Muscle of arm (tissue), 12 donors: ENCODE results near the gene EME1. TPM values are rescaled to one million over a fixed set of nuclear protein-coding genes. Genes with fewer than 3 reads are reported as not detected.
"Not testable (repeated sequence)": the region's sequence is repeated elsewhere in the genome, so short reads cannot be mapped to it uniquely, and the experiment has no call there.

ENCODE experiments used
- DNase-seq: peaks from one replicate; pipeline ENCODE4 v3.0.0-alpha.2; 2013
- polyA plus RNA-seq, 12 donors: library from polyadenylated mRNA; unstranded; fragments of 120-200 nt; gene quantifications; one replicate each; pipeline ENCODE4 v1.2.1, GENCODE V29; 2013; ENCODE audit not compliant: insufficient read length in 12 of 12

EME1 gene
- polyA plus RNA-seq, 12 donors = 3.4 to 23.2 (median 6.6) TPM; not detected in 1

DNA sequence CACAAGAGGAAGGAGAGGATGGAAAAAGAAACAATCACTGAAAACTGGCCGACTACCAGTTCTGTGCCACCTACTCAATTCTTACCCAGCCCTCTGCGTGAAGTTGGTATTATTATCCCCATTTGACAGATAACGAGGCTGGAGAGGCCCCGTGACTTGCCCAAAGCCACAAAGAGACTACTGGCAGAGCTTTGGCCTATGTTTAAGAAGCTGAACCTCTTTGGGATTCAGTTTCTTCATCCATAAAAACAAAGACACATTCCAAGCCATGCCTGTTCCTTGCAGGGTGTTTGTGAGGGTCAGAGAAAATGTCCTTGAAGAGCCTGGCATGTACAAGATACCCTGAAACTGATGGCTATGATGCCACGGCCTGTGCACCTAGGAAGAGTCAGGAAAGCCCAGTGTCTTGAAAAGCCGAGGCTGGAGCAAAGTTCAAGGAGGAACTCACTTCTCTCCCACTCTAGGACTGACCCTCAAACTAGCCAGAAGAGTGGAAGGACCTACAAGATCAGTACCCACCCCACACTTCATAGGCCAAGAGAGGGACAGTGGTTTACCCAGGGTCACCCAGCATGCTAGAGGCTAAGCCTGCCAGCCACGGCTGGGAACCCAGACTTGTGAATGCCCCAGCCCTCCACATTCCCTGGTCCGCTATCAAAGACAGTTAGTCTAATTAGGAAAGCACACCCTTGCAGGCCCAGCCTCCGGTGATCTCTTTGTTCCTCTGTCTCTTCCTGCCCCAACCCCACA, 51.4 kb downstream of the EME1 start:
- no peak for DNase-seq

- DNase-seq = no peak
These were observed 52.1 kb downstream of the EME1 start for GRCh38 chr17:50424996-50425681.

DNA sequence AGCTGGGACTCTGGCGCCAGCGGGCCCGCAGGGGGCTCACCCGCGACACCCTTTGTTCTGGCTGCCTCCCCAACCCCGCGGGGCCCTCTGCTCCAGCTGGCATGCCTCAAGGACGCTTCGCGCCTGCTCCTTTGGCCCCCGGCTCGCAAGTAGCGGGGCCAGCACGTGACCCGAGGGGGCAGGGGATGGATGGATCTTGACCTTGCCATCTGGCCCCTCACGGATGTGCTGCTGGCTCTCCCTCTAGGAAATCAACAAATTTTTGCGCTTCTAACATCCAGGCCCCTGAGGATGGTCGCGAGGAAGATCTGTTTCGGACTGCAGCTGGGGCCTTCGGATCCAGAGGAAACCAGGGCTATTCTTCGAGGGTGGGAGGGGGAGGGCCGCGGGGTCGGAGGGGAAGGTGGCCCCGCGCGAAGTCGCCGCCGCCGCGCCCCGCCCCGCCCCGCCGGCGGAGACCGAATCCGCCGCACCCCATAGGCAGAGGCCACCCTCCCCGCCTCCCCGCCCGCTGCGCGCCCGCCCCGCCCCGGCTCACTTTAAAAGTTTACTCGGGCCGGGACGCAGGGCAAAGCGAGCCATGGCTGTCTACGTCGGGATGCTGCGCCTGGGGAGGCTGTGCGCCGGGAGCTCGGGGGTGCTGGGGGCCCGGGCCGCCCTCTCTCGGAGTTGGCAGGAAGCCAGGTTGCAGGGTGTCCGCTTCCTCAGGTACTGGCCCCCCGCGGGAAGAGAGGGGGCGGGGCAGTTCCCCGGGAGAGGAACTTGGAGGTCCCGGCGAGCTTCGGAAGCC, 52.8 kb downstream of the EME1 start, which contains the start of gene ACSF2:
Gene ACSF2, plus strand, starts transcription at position 537 of the 790 bp plus-strand sequence. Its CDS starts 44 bp downstream, at position 581.
- DNase-seq = no peak

GRCh38 chr17:50426472-50426782, 53.4 kb downstream of the EME1 start:
- DNase-seq = no peak

- no peak for DNase-seq
These were observed 54.1 kb downstream of the EME1 start for GRCh38 chr17:50426814-50427787.

- DNase-seq = not testable (repeated sequence)
These were observed 55.1 kb downstream of the EME1 start for GRCh38 chr17:50428126-50428525.

DNA sequence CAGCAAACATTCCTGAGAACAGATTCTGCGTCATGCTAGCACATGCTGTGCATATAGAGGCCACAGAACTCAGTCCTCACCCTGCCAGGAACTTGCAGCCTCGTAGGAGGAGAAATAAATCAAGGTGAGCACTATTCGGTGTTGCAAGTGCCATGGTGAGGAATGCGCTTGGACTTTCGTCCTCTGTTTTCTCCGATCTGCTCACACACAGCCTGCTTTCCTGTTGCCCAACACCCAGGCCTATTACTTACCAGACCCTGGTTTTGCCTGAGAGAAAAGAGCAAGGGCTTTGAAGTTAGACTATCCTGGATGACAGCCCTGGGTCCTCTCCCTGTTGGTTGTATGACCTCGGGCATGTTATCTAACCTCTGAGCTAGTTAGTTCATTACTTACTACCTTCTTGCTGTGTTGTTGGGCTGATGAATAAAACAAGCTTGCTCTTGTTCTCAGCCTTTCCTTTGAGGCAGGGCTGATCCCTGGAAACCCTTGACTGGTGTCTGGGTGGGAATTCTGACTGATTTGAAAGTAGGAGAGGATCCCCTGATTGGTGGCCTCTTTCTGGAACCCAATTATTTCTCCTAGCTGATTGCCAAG, 55.9 kb downstream of the EME1 start:
- no peak for DNase-seq

GRCh38 chr17:50429793-50430192, 56.8 kb downstream of the EME1 start:
- no peak for DNase-seq

Other genes starting within 250 kb of the EME1 start
- 10 to 100 TPM in 1 of 12 donors, 1 to 10 TPM in 10, not detected in 1; 2.9 to 15.6 (median 3.9) TPM for gene SAMD14, start 243.1 kb upstream of the EME1 start, polyA plus RNA-seq
- gene PPP1R9B, start 222.6 kb upstream of the EME1 start, polyA plus RNA-seq = 10 to 100 TPM in 11 of 12 donors, not detected in 1; 29.5 to 70.3 (median 37.6) TPM
- gene SGCA, start 207.2 kb upstream of the EME1 start, polyA plus RNA-seq = 100 to 1,000 TPM in 11 of 12 donors, not detected in 1; 116 to 379 (median 260) TPM
- over 10,000 TPM in 1 of 12 donors, 1,000 to 10,000 TPM in 11; 2,279 to 10,060 (median 4,381) TPM for gene COL1A1, start 171.6 kb upstream of the EME1 start, polyA plus RNA-seq
- gene TMEM92, start 98.8 kb upstream of the EME1 start, polyA plus RNA-seq = 1 to 10 TPM in 7 of 12 donors, under 1 TPM in 3, not detected in 2; 0.72 to 3.1 (median 1.3) TPM
- 100 to 1,000 TPM in 1 of 12 donors, 10 to 100 TPM in 11; 15.5 to 337 (median 20.0) TPM for gene XYLT2, start 27.1 kb upstream of the EME1 start, polyA plus RNA-seq
- 10 to 100 TPM in 11 of 12 donors, not detected in 1; 38.6 to 60.0 (median 52.9) TPM for gene MRPL27, start within 50 bp of the EME1 start, polyA plus RNA-seq
- 10 to 100 TPM in 11 of 12 donors, not detected in 1; 35.6 to 69.7 (median 48.9) TPM for gene LRRC59, start 24.3 kb downstream of the EME1 start, polyA plus RNA-seq
- 10 to 100 TPM in 11 of 12 donors, not detected in 1; 54.0 to 96.0 (median 63.1) TPM for gene ACSF2, start 53.0 kb downstream of the EME1 start, polyA plus RNA-seq
- gene CHAD, start 95.7 kb downstream of the EME1 start, polyA plus RNA-seq = 10 to 100 TPM in 1 of 12 donors, 1 to 10 TPM in 10, not detected in 1; 2.0 to 10.5 (median 5.0) TPM
- 10 to 100 TPM in 11 of 12 donors, not detected in 1; 28.0 to 40.1 (median 31.9) TPM for gene RSAD1, start 105.6 kb downstream of the EME1 start, polyA plus RNA-seq
- gene MYCBPAP, start 135.2 kb downstream of the EME1 start, polyA plus RNA-seq = 1 to 10 TPM in 4 of 12 donors, under 1 TPM in 6, not detected in 2; 0.44 to 2.5 (median 0.85) TPM
- gene EPN3, start 159.5 kb downstream of the EME1 start, polyA plus RNA-seq = 10 to 100 TPM in 2 of 12 donors, 1 to 10 TPM in 7, under 1 TPM in 2, not detected in 1; 0.77 to 12.8 (median 1.9) TPM
- gene SPATA20, start 173.9 kb downstream of the EME1 start, polyA plus RNA-seq = 10 to 100 TPM in 11 of 12 donors, not detected in 1; 16.4 to 43.9 (median 26.2) TPM
- gene CACNA1G, start 187.5 kb downstream of the EME1 start, polyA plus RNA-seq = 10 to 100 TPM in 2 of 12 donors, 1 to 10 TPM in 9, not detected in 1; 5.8 to 20.0 (median 8.0) TPM